ENCODE measurements around the gene PGGHG.

Gene PGGHG

GRCh38 chr11:339963-340362, 51.0 kb downstream of the PGGHG start:
- Histone ChIP-seq H3K4me3 (ENCODE audit: low read length, poor library complexity, severe bottlenecking) (no peak overlapping the region), H3K4me1 (ENCODE audit: insufficient read depth, low read length, poor library complexity, severe bottlenecking) (peaks cover 54% of the 10 kb centered on the region), H3K4me2 (ENCODE audit: low read depth, low read length, poor library complexity, severe bottlenecking) (no peak overlapping the region), H3K27me3 (ENCODE audit: insufficient read depth, low read length, poor library complexity, severe bottlenecking) (no peaks in the 10 kb centered on the region), H3K9me2 (replicated peaks; ENCODE audit: low read depth, low read length) (no peaks in the 10 kb centered on the region), H3K9ac (ENCODE audit: low read depth, low read length, poor library complexity, severe bottlenecking) (no peak overlapping the region), H3K79me2 (ENCODE audit: insufficient read depth, low read length) (peaks cover 13% of the 10 kb centered on the region; the same call in 1 of the 2 replicates), H2AFZ (ENCODE audit: low read length) (no peak overlapping the region), H4K20me1 (ENCODE audit: insufficient read depth, low read length, poor library complexity, severe bottlenecking) (no peaks in the 10 kb centered on the region), H3K9me3 (ENCODE audit: insufficient read depth, low read depth, low read length) (no peaks in the 10 kb centered on the region), H3K36me3 (ENCODE audit: insufficient read depth, low read length) (no peaks in the 10 kb centered on the region), H3F3A (ENCODE audit: low read depth) (peaks cover 15% of the 10 kb centered on the region; the same call in 1 of the 2 replicates)
- no peak for TF ChIP-seq EZH2phosphoT487 (IDR thresholded peaks at IDR 0.05; ENCODE audit: borderline replicate concordance)
- TF ChIP-seq, protein P1, sequence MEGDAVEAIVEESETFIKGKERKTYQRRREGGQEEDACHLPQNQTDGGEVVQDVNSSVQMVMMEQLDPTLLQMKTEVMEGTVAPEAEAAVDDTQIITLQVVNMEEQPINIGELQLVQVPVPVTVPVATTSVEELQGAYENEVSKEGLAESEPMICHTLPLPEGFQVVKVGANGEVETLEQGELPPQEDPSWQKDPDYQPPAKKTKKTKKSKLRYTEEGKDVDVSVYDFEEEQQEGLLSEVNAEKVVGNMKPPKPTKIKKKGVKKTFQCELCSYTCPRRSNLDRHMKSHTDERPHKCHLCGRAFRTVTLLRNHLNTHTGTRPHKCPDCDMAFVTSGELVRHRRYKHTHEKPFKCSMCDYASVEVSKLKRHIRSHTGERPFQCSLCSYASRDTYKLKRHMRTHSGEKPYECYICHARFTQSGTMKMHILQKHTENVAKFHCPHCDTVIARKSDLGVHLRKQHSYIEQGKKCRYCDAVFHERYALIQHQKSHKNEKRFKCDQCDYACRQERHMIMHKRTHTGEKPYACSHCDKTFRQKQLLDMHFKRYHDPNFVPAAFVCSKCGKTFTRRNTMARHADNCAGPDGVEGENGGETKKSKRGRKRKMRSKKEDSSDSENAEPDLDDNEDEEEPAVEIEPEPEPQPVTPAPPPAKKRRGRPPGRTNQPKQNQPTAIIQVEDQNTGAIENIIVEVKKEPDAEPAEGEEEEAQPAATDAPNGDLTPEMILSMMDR (conservative IDR thresholded peaks at IDR 0.05; ENCODE audit: low read length): no peak

GRCh38 chr11:340539-341512, 51.9 kb downstream of the PGGHG start:
- H3K9ac ChIP-seq (ENCODE audit: low read depth, low read length, poor library complexity, severe bottlenecking): peak overlapping the region; percentile 29
- H3K79me2 ChIP-seq (ENCODE audit: insufficient read depth, low read length): peaks cover 6% of the 10 kb centered on the region; the same call in 1 of the 2 replicates
- peak overlapping the region; percentile 49 for H3K4me2 ChIP-seq (ENCODE audit: low read depth, low read length, poor library complexity, severe bottlenecking)
- H3K4me1 ChIP-seq (ENCODE audit: insufficient read depth, low read length, poor library complexity, severe bottlenecking): peaks cover 47% of the 10 kb centered on the region
- H2AFZ ChIP-seq (ENCODE audit: low read length): 0 out of 2 replicates have a peak overlapping the region, but pooled peaks have one; percentile 34
- H3K4me3 ChIP-seq (ENCODE audit: low read length, poor library complexity, severe bottlenecking): no peak overlapping the region
- H3K27me3 ChIP-seq (ENCODE audit: insufficient read depth, low read length, poor library complexity, severe bottlenecking): no peaks in the 10 kb centered on the region
- peaks cover 9% of the 10 kb centered on the region; the same call in 1 of the 2 replicates for H3F3A ChIP-seq (ENCODE audit: low read depth)
- TF ChIP-seq, protein P1 (conservative IDR thresholded peaks at IDR 0.05; ENCODE audit: low read length): no peak
- TF ChIP-seq EZH2phosphoT487 (IDR thresholded peaks at IDR 0.05; ENCODE audit: borderline replicate concordance): no peak
- no peaks in the 10 kb centered on the region for H3K9me3 ChIP-seq (ENCODE audit: insufficient read depth, low read depth, low read length)
- H4K20me1 ChIP-seq (ENCODE audit: insufficient read depth, low read length, poor library complexity, severe bottlenecking): no peaks in the 10 kb centered on the region
- H3K36me3 ChIP-seq (ENCODE audit: insufficient read depth, low read length): no peaks in the 10 kb centered on the region
- no peaks in the 10 kb centered on the region for H3K9me2 ChIP-seq (replicated peaks; ENCODE audit: low read depth, low read length)

DNA sequence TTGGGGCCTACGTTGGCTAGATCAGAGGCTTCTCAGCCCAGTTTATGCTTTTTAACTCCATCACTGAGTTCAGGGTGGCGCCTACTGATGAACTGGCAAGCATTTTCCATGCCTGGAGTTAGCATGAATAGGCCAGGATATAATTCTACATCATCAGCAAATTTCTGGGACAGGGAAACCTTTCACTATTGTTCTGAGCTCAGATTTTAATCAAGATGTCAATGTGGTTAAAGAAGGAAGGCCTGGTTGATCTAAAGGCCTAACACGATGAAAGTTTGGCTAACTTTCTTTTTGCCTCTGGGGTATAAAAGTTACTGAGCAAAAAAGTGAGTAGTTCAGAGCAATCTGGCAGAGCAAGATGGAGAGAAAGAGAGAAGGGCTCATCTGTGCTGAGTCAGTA, 53.4 kb downstream of the PGGHG start:
- H3K9me2 ChIP-seq (replicated peaks; ENCODE audit: low read depth, low read length): no peaks in the 10 kb centered on the region
- no peaks in the 10 kb centered on the region for H3K36me3 ChIP-seq (ENCODE audit: insufficient read depth, low read length)
- H4K20me1 ChIP-seq (ENCODE audit: insufficient read depth, low read length, poor library complexity, severe bottlenecking): no peaks in the 10 kb centered on the region
- TF ChIP-seq, protein P1 (conservative IDR thresholded peaks at IDR 0.05; ENCODE audit: low read length): no peak
- no peak for TF ChIP-seq EZH2phosphoT487 (IDR thresholded peaks at IDR 0.05; ENCODE audit: borderline replicate concordance)
- 0 out of 2 replicates have a peak overlapping the region, but pooled peaks have one; percentile 30 for H2AFZ ChIP-seq (ENCODE audit: low read length)
- no peak overlapping the region for H3K4me3 ChIP-seq (ENCODE audit: low read length, poor library complexity, severe bottlenecking)
- H3K27me3 ChIP-seq (ENCODE audit: insufficient read depth, low read length, poor library complexity, severe bottlenecking): no peaks in the 10 kb centered on the region
- H3K4me1 ChIP-seq (ENCODE audit: insufficient read depth, low read length, poor library complexity, severe bottlenecking): peaks cover 35% of the 10 kb centered on the region
- H3K79me2 ChIP-seq (ENCODE audit: insufficient read depth, low read length): no peaks in the 10 kb centered on the region
- H3K4me2 ChIP-seq (ENCODE audit: low read depth, low read length, poor library complexity, severe bottlenecking): peak overlapping the region; percentile 49
- peaks cover 5% of the 10 kb centered on the region; the same call in 1 of the 2 replicates for H3F3A ChIP-seq (ENCODE audit: low read depth)
- peak overlapping the region; percentile 34 for H3K9ac ChIP-seq (ENCODE audit: low read depth, low read length, poor library complexity, severe bottlenecking)
- H3K9me3 ChIP-seq (ENCODE audit: insufficient read depth, low read depth, low read length): no peaks in the 10 kb centered on the region
